OCI-LY7 (cell line): ENCODE results near the gene TEK.

Experiments
- CTCF ChIP-seq: fragments of 200-600 bp; sonication (generic); conservative IDR thresholded peaks from 2 replicates; pipeline ENCODE4 v1.5.1; 2014; ENCODE audit warnings: mild to moderate bottlenecking, antibody characterized with exemption, low read length, moderate library complexity, mixed read lengths
- EZH2phosphoT487 ChIP-seq: fragments of 200-600 bp; sonication (generic); IDR thresholded peaks from 2 replicates; pipeline ENCODE4 v1.6.1; 2018; ENCODE audit warnings: low read depth, borderline replicate concordance, mild to moderate bottlenecking, mixed run types, antibody characterized with exemption, low read length, moderate library complexity, mixed read lengths

- TF ChIP-seq EZH2phosphoT487 (no peak), CTCF (no peak)
Observed at GRCh38 chr9:27124151-27124550, 15.1 kb downstream of the TEK start.
